Esophagus (tissue), 2 donors: ENCODE measurements around the gene PAX3. TPM values are rescaled to one million over a fixed set of nuclear protein-coding genes. Genes with fewer than 3 reads are reported as not detected.

Experiments used
- H3K27ac ChIP-seq, 2 donors: one replicate each; pipeline ENCODE4 v1.5.1; 2013; ENCODE audit warnings: low read depth in 2 of 2, mild to moderate bottlenecking in 2 of 2, inconsistent platforms in 1 of 2, low read length in 1 of 2, moderate library complexity in 1 of 2
- H3K27me3 ChIP-seq, 2 donors: one replicate each; pipeline ENCODE4 v1.6.1; 2013; ENCODE audit warnings: low read length in 2 of 2, control low read depth in 1 of 2, mild to moderate bottlenecking in 1 of 2; ENCODE audit not compliant: insufficient read depth in 2 of 2, control insufficient read depth in 1 of 2
- H3K36me3 ChIP-seq, 2 donors: one replicate each; pipeline ENCODE4 v1.6.1; 2013; ENCODE audit warnings: low read length in 1 of 2; ENCODE audit not compliant: control insufficient read depth in 2 of 2, insufficient read depth in 2 of 2
- H3K4me1 ChIP-seq, 2 donors: one replicate each; pipeline ENCODE4 v1.6.1; 2013; ENCODE audit warnings: low read length in 1 of 2; ENCODE audit not compliant: control insufficient read depth in 2 of 2, insufficient read depth in 2 of 2
- H3K4me3 ChIP-seq, 2 donors: one replicate each; pipeline ENCODE4 v1.5.1; 2013; ENCODE audit warnings: low read length in 2 of 2, mild to moderate bottlenecking in 2 of 2, low read depth in 1 of 2, moderate library complexity in 1 of 2
- H3K9me3 ChIP-seq, 2 donors: one replicate each; pipeline ENCODE4 v1.6.1; 2013; ENCODE audit warnings: mild to moderate bottlenecking in 2 of 2, low read depth in 1 of 2, low read length in 1 of 2, moderate library complexity in 1 of 2; ENCODE audit not compliant: control insufficient read depth in 2 of 2, insufficient read depth in 1 of 2
- WGBS, 2 donors: extraction: QIAGEN DNeasy Blood & Tissue Kit; methylation state at CpG; one replicate each; pipeline ENCODE4 v1.1.7; 2013; 5-methylcytosine and 5-hydroxymethylcytosine counted together
- polyA plus RNA-seq, 2 donors: library from polyadenylated mRNA; stranded (reverse); fragments of 200-250 nt; gene quantifications; one replicate each; pipeline ENCODE4 v1.2.3, GENCODE V29; 2013
- donor health status: healthy with polysubstance abuse.
- donor health status: Bipolar disorder and iron deficiency.

The PAX3 gene
- polyA plus RNA-seq, 2 donors: not detected

- no peak overlapping the region for H3K27ac ChIP-seq
- no peaks in the 10 kb centered on the region for H3K36me3 ChIP-seq
- no peaks in the 10 kb centered on the region for H3K9me3 ChIP-seq
- no peak overlapping the region for H3K4me3 ChIP-seq
- 18 to 24% methylated on average over 4 of the region's 4 CpGs for WGBS, 2 donors
- H3K4me1 ChIP-seq: peaks cover 5% of the 10 kb centered on the region in 2 donors
- peaks cover 11 to 39% of the 10 kb centered on the region in 2 donors for H3K27me3 ChIP-seq
Measured at GRCh38 chr2:222291485-222291841, 7.3 kb downstream of the PAX3 start.

- H3K27ac ChIP-seq: no peak overlapping the region
- WGBS, 2 donors: 5% methylated on average over 43 to 45 of the region's 45 CpGs
- H3K4me3 ChIP-seq: no peak overlapping the region
Measured at GRCh38 chr2:222290736-222291484, 7.9 kb downstream of the PAX3 start.

GRCh38 chr2:222290401-222290735, 8.4 kb downstream of the PAX3 start:
- Histone ChIP-seq H3K9me3 (no peaks in the 10 kb centered on the region), H3K4me1 (peaks cover 3 to 5% of the 10 kb centered on the region in 2 donors), H3K27ac (no peak overlapping the region), H3K27me3 (peaks cover 11 to 40% of the 10 kb centered on the region in 2 donors), H3K4me3 (no peak overlapping the region), H3K36me3 (no peaks in the 10 kb centered on the region)
- WGBS, 2 donors: 19% methylated on average over 7 of the region's 7 CpGs

More at GRCh38 chr2:222290736-222291484, 7.9 kb downstream of the PAX3 start:
- no peaks in the 10 kb centered on the region for H3K9me3 ChIP-seq
- H3K4me1 ChIP-seq: peaks cover 5% of the 10 kb centered on the region in 2 donors
- peaks cover 11 to 40% of the 10 kb centered on the region in 2 donors for H3K27me3 ChIP-seq
- no peaks in the 10 kb centered on the region for H3K36me3 ChIP-seq

- no peaks in the 10 kb centered on the region for H3K9me3 ChIP-seq
- 20 to 21% methylated on average over 30 of the region's 30 CpGs for WGBS, 2 donors
- peaks cover 11 to 36% of the 10 kb centered on the region in 2 donors for H3K27me3 ChIP-seq
- peaks cover 3% of the 10 kb centered on the region in 2 donors for H3K4me1 ChIP-seq
- no peaks in the 10 kb centered on the region for H3K36me3 ChIP-seq
- no peak overlapping the region for H3K27ac ChIP-seq
- H3K4me3 ChIP-seq: no peak overlapping the region
Measured at GRCh38 chr2:222289278-222290160, 9.3 kb downstream of the PAX3 start.

- 21 to 24% methylated on average over 8 of the region's 8 CpGs for WGBS, 2 donors
- H3K4me3 ChIP-seq: no peak overlapping the region
- no peaks in the 10 kb centered on the region for H3K9me3 ChIP-seq
- peaks cover 0 to 3% of the 10 kb centered on the region in 2 donors for H3K4me1 ChIP-seq
- no peaks in the 10 kb centered on the region for H3K36me3 ChIP-seq
- no peak overlapping the region for H3K27ac ChIP-seq
- H3K27me3 ChIP-seq: peaks cover 11 to 31% of the 10 kb centered on the region in 2 donors
Measured at GRCh38 chr2:222288590-222289277, 10.1 kb downstream of the PAX3 start.

GRCh38 chr2:222287862-222288479, 10.8 kb downstream of the PAX3 start:
- WGBS, 2 donors: 26 to 29% methylated on average over 4 of the region's 4 CpGs
- Histone ChIP-seq H3K4me3 (no peak overlapping the region), H3K27me3 (peaks cover 11 to 29% of the 10 kb centered on the region in 2 donors), H3K9me3 (no peaks in the 10 kb centered on the region), H3K4me1 (peaks cover 0 to 3% of the 10 kb centered on the region in 2 donors), H3K27ac (no peak overlapping the region), H3K36me3 (no peaks in the 10 kb centered on the region)

- Histone ChIP-seq H3K27me3 (peaks cover 7 to 10% of the 10 kb centered on the region in 2 donors), H3K36me3 (no peaks in the 10 kb centered on the region), H3K4me1 (no peaks in the 10 kb centered on the region), H3K9me3 (no peaks in the 10 kb centered on the region), H3K4me3 (no peak overlapping the region), H3K27ac (no peak overlapping the region)
- 41 to 52% methylated on average over 3 of the region's 3 CpGs for WGBS, 2 donors
Measured at GRCh38 chr2:222284466-222284865, 14.3 kb downstream of the PAX3 start.

GRCh38 chr2:222283634-222284033, 15.2 kb downstream of the PAX3 start:
- H3K4me3 ChIP-seq: no peak overlapping the region
- H3K27ac ChIP-seq: no peak overlapping the region
- H3K36me3 ChIP-seq: no peaks in the 10 kb centered on the region
- H3K4me1 ChIP-seq: no peaks in the 10 kb centered on the region
- H3K9me3 ChIP-seq: no peaks in the 10 kb centered on the region
- H3K27me3 ChIP-seq: peaks cover 4 to 6% of the 10 kb centered on the region in 2 donors
- WGBS, 2 donors: 28 to 35% methylated on average over 8 of the region's 8 CpGs

GRCh38 chr2:222281506-222281905, 17.3 kb downstream of the PAX3 start:
- no peak overlapping the region for H3K27ac ChIP-seq
- H3K9me3 ChIP-seq: no peaks in the 10 kb centered on the region
- H3K36me3 ChIP-seq: no peaks in the 10 kb centered on the region
- H3K4me3 ChIP-seq: no peak overlapping the region
- H3K27me3 ChIP-seq: peaks cover 0 to 6% of the 10 kb centered on the region in 2 donors
- no peaks in the 10 kb centered on the region for H3K4me1 ChIP-seq
